K562 (cell line): ENCODE measurements around the gene TAS1R3. TPM values are rescaled to one million over a fixed set of nuclear protein-coding genes. Genes with fewer than 3 reads are reported as not detected.
A peak's percentile ranks its signal among the peaks of the same experiment; 100 is the strongest.

Source experiments
- ADNP ChIP-seq: fragments of 200-800 bp; sonication (Bioruptor generic); IDR thresholded peaks from 2 replicates; pipeline ENCODE4 v1.6.1; 2016; ENCODE audit warnings: missing genetic modification characterization, missing compliant biosample characterization
- ATF2 ChIP-seq: sonication (generic); formaldehyde crosslinking; IDR thresholded peaks from 2 replicates; pipeline ENCODE4 v1.8.1; 2022; ENCODE audit warnings: missing genetic modification reagents
- BMI1 ChIP-seq: fragments of 150-350 bp; IDR thresholded peaks from 2 replicates; pipeline ENCODE4 v1.6.1; 2014; ENCODE audit warnings: low read length
- ERF ChIP-seq: fragments of 450-650 bp; formaldehyde crosslinking; IDR thresholded peaks from 2 replicates; pipeline ENCODE4 v1.4.0; 2020; ENCODE audit warnings: mild to moderate bottlenecking, mixed read lengths
- ESRRA ChIP-seq: fragments of 450-650 bp; IDR thresholded peaks from 2 replicates; pipeline ENCODE4 v1.6.1; 2014; ENCODE audit warnings: low read depth, mild to moderate bottlenecking, moderate library complexity, borderline replicate concordance
- GTF2A2 ChIP-seq: IDR thresholded peaks from 2 replicates; pipeline ENCODE4 v1.6.1; 2016; ENCODE audit warnings: mild to moderate bottlenecking, missing genetic modification characterization, missing compliant biosample characterization
- HDAC3 ChIP-seq: fragments of 450-650 bp; IDR thresholded peaks from 2 replicates; pipeline ENCODE4 v1.6.1; 2018; ENCODE audit warnings: borderline replicate concordance, mild to moderate bottlenecking, moderate library complexity; ENCODE audit not compliant: partially characterized antibody
- IRF2 ChIP-seq: sonication (generic); formaldehyde crosslinking; IDR thresholded peaks from 2 replicates; pipeline ENCODE4 v1.8.1; 2022; ENCODE audit warnings: mild to moderate bottlenecking, missing genetic modification reagents
- KLF6 ChIP-seq: fragments of 250-450 bp; sonication (Bioruptor Pico); IDR thresholded peaks from 2 replicates; pipeline ENCODE4 v1.4.0; 2020; ENCODE audit warnings: mild to moderate bottlenecking, moderate library complexity, borderline replicate concordance
- MAX ChIP-seq: sonication (generic); formaldehyde crosslinking; IDR thresholded peaks from 2 replicates; pipeline ENCODE4 v1.9.0; 2022; ENCODE audit warnings: mild to moderate bottlenecking, missing genetic modification reagents
- MAZ ChIP-seq, 2 experiments: fragments of 450-650 bp in 1 of 2; sonication (generic) in 1 of 2; formaldehyde crosslinking; IDR thresholded peaks in 1 of 2; conservative IDR thresholded peaks in 1 of 2; 2 replicates each; pipeline versions ENCODE4 v1.4.0 to v1.5.0; 2020; ENCODE audit warnings: mild to moderate bottlenecking in 1 of 2, missing genetic modification reagents in 1 of 2
- NCOA1 ChIP-seq: fragments of 450-650 bp; IDR thresholded peaks from 2 replicates; pipeline ENCODE4 v1.6.1; 2016; ENCODE audit warnings: low read depth
- PHTF2 ChIP-seq: fragments of 250-450 bp; sonication (Bioruptor Pico); IDR thresholded peaks from 2 replicates; pipeline ENCODE4 v1.5.0; 2021; ENCODE audit warnings: mild to moderate bottlenecking
- SAFB ChIP-seq: fragments of 200-400 bp; formaldehyde crosslinking; IDR thresholded peaks from 2 replicates; pipeline ENCODE4 v1.6.1; 2017; ENCODE audit warnings: low read depth, low read length, borderline replicate concordance
- SETDB1 ChIP-seq: IDR thresholded peaks from one replicate; pipeline ENCODE4 v1.6.1; 2012; ENCODE audit warnings: low read length, control low read depth, inconsistent platforms
- TAF9B ChIP-seq: fragments of 450-650 bp; IDR thresholded peaks from 2 replicates; pipeline ENCODE4 v1.6.1; 2018; ENCODE audit warnings: mild to moderate bottlenecking; ENCODE audit not compliant: partially characterized antibody
- THAP12 ChIP-seq: fragments of 250-450 bp; sonication (Bioruptor Pico); IDR thresholded peaks from 2 replicates; pipeline ENCODE4 v1.9.0; 2021; ENCODE audit warnings: mild to moderate bottlenecking, inconsistent platforms
- THAP7 ChIP-seq: fragments of 250-450 bp; sonication (Bioruptor Pico); IDR thresholded peaks from 2 replicates; pipeline ENCODE4 v1.5.0; 2021
- THRB ChIP-seq: fragments of 450-650 bp; formaldehyde crosslinking; conservative IDR thresholded peaks from 2 replicates; pipeline ENCODE4 v1.4.0; 2022; ENCODE audit warnings: mild to moderate bottlenecking, missing genetic modification characterization
- YY1 ChIP-seq, 3 experiments: IDR thresholded peaks; 2 replicates each; pipeline ENCODE4 v1.6.1; 2011; ENCODE audit warnings: low read length in 2 of 3, mild to moderate bottlenecking in 2 of 3, moderate library complexity in 2 of 3, borderline replicate concordance in 1 of 3, control low read depth in 1 of 3, low read depth in 1 of 3; ENCODE audit not compliant: insufficient read depth in 3 of 3, insufficient replicate concordance in 2 of 3, control insufficient read depth in 1 of 3, insufficient read length in 1 of 3; ENCODE audit errors: extremely low read depth in 1 of 3
- polyA plus RNA-seq, 8 experiments: library from polyadenylated mRNA; depleted of rRNA in 4 of 8; stranded (reverse) in 5 of 8; unstranded in 3 of 8; fragments of >200 nt; fragmentation: Nextera tagmentation in 2 of 8; fragmentation: Illumina TruSeq in 1 of 8; extraction: Ambion mirVana in 2 of 8; extraction: Trizol in 1 of 8; gene quantifications; 2 replicates each; pipeline versions ENCODE4 v1.2.1 to v1.2.3, GENCODE V29; 2011 to 2014; ENCODE audit warnings: inconsistent platforms in 1 of 8, missing spikeins in 1 of 8
- total RNA-seq, 7 experiments: library from RNA; depleted of rRNA in 6 of 7; stranded (reverse); fragments of >200 nt in 6 of 7; fragmentation: Illumina TruSeq in 2 of 7; extraction: Trizol in 2 of 7; gene quantifications; 2 replicates each; pipeline versions ENCODE4 v1.2.1 to v1.2.3, GENCODE V29; 2011 to 2021; ENCODE audit warnings: low replicate concordance in 1 of 7

Gene TAS1R3
- total and polyA plus RNA-seq, 9 of the 15 experiments (the other 6 are each of a cell fraction or from before 2014, with no cell fraction given) = 0.07 to 0.13 TPM; not detected in 7

- TF ChIP-seq IRF2 (CRISPR knock-in tag) (no peak), TAF9B (no peak), SAFB (no peak), MAZ (CRISPR knock-in tag; conservative IDR thresholded peaks at IDR 0.05 in 1 of 2, IDR thresholded peaks at IDR 0.05 in 1 of 2) (no peak), NCOA1 (no peak), PHTF2 (CRISPR knock-in tag) (no peak), YY1 (IDR thresholded peaks at IDR 0.05; ENCODE audit: borderline replicate concordance in 1 of 3, control insufficient read depth in 1 of 3, extremely low read depth in 1 of 3, insufficient read depth in 3 of 3, insufficient read length in 1 of 3, insufficient replicate concordance in 2 of 3, low read depth in 1 of 3, low read length in 2 of 3) (peak in 1 of 3 experiments; percentile 5), SETDB1 (no peak), HDAC3 (no peak), ADNP (tag) (no peak), KLF6 (CRISPR knock-in tag) (no peak), THAP7 (CRISPR knock-in tag) (0 out of 2 replicates have a peak, but pooled peaks have one; percentile 14), THRB (no peak), GTF2A2 (tag) (no peak), BMI1 (no peak), MAX (CRISPR knock-in tag) (peak; percentile 54; the same call in 1 of the 2 replicates), ATF2 (0 out of 2 replicates have a peak, but pooled peaks have one; percentile 18), ERF (CRISPR knock-in tag) (no peak), THAP12 (no peak), ESRRA (no peak)
Measured at GRCh38 chr1:1325288-1326074, 5.6 kb upstream of the TAS1R3 start (continued).
